GM19193 (cell line): Measurements from ENCODE around the gene PPP3R2.

Experiments used
- POLR2A ChIP-seq: IDR thresholded peaks from 4 replicates; pipeline ENCODE4 v1.6.1; 2011; ENCODE audit not compliant: insufficient read depth, insufficient read length; ENCODE audit errors: extremely low read depth

The PPP3R2 gene

DNA sequence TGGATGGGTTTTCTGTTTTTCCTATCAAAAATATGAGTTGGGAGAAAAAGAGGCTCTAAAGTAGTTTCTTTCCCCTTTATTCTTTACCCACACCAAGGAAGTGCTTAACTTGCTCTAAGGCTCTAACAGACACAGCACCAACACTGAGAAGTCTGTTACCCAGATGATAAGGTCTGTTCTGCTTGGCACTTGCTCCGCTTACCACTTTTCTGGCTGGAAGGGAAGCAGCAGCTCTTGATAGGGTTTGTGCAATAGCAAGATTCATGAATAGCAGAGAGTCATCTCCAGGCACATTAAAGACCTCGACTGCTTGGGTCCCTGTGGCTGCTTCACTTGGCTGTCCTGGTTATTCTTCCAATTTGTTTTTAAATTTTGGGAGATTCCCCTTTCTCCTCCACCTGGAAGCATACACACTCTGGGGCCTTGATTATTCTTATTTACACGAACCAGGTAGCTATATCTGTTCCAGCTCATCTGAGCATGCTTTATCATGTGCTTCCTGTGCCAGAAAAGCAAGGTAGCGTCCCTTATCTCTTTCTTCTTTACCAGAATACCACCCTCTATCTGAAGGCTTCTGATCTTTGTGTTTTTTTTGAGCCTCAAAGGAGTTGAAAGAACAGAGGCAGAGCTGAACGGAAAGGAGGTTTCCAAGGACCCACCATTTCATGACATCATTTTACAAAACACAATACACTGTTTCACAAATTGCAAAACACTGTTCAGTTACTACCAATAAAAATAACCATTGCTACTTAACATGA, 24.8 kb downstream of the PPP3R2 start:
- TF ChIP-seq POLR2A: no peak

GRCh38 chr9:101567725-101568350, 26.9 kb downstream of the PPP3R2 start:
- TF ChIP-seq POLR2A: no peak

DNA sequence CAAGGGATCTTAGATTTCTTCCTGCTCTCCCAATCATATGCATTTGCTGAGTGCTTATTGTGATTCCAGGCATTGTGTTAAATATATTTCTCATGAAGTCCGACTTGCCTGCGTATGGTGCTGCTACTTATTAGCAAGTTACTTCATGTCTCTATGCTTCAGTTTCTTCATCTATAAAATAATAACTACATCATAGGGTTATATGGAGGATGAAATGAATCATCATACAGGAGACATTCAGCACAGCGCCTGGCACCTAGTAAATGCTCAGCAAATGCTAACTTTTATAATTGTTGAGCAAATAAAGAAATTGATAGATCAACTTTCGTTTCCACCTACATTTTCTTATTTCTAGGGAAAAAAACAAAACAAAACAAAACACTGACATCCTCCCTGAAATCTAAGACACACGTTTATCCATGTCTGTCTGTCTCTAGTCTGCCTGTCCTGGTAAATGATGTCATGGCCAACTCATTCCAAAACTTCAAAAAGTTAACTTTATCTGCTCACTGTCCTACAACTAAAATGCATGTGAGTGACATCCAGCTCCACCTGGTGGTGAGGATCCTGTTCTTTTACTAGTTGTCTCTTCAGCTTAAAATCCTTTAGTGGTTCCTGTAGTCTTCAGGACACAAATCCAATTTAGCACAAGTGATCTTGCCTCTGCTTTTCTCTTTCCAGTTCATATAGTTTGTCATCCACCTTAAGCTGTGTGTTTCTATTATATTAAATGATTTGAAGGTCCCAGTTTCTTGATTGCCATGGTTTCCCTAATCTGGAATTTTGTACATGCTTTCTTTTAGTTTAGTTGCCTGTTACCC, 27.7 kb downstream of the PPP3R2 start:
- TF ChIP-seq POLR2A: no peak

DNA sequence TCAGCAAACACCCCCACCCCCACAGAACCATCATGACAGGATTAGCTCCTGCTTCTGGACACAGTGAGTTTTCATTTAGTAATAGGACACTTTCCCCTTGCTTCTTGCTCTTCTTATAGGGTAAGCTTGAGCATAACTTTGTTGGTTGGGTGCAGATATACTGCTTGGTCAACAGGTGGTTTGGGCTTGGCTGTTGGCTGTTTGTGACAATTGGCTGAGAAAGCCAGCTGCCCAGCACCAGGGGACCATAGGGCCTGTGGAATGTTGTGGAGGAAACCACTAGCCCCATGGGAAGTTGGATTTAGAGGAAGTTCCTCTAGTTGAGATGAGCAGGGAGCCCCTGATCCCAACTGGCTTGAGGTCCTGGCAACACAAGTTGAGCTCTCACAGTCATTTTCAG, 30.5 kb downstream of the PPP3R2 start:
- no peak for TF ChIP-seq POLR2A

DNA sequence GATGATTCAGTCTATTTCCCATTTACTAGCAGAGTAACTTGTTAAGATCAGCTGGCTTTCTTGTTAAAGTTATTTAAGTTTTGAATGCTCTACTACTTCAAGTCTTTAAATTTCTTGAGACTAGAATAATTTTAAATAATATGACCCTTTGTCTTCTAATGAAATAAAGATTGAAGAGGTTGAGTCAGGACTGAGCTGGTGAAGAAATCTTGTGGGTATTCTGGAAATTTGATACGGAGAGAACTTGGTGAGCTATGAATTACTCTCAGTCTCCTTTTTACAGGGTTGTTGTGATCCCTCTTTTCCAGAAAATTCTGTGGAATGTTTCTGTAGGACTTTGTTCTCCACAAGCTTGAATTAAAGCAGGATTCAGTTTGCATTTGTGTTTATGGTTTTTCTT, 31.8 kb downstream of the PPP3R2 start:
- no peak for TF ChIP-seq POLR2A

DNA sequence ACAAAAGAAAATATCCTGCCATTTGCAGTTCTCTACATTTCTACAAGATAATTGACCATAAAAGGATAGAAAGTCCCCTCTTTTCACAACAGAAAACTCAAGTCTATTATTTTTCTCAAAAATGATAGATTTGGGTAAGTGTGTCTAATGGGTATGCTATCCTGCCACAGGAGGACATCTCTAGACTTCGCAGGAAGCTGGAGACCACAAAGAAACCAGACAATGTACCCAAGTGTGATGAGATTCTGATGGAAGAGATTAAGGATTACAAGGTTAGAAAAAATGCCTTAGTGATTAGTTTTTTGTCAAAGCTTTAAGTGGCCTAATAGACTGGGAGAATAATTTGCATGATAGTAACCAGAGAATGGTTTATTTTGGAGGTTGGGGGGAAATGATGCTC, 33.0 kb downstream of the PPP3R2 start:
- no peak for TF ChIP-seq POLR2A

DNA sequence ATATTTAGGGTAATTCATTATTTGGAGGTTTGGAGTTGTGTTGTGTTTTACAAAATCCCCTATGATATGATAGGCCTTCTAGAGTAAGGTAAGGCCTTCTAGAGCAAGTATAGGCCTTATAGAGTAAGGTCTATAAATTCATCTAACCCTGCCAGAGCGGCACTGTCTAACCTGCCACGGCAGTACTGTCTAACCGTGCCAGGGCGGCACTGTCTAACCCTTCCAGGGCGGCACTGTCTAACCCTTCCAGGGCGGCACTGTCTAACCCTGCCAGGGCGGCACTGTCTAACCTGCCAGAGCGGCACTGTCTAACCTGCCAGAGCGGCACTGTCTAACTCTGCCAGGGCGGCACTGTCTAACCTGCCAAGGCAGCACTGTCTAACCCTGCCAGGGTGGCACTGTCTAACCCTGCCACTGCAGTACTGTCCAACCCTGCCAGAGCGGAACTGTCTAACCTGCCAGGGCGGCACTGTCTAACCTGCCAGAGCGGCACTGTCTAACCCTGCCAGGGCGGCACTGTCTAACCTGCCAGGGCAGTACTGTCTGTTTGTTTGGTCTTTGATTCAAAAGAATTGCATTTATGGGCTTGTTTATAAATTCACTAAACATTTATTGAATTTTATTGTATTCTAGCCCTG, 51.6 kb downstream of the PPP3R2 start:
- no peak for TF ChIP-seq POLR2A
